KMS-11 (cell line): Measurements from ENCODE around the gene MIB2.
A peak's percentile ranks its signal among the peaks of the same experiment; 100 is the strongest.
"Not testable (repeated sequence)": the region's sequence is repeated elsewhere in the genome, so short reads cannot be mapped to it uniquely, and the experiment has no call there.

Experiments used
- H2AFZ ChIP-seq: fragments of 200-600 bp; sonication (generic); 2 replicates; pipeline ENCODE4 v1.6.1; 2016; ENCODE audit warnings: antibody characterized with exemption, mixed run types, low read depth
- H3K27ac ChIP-seq: fragments of 200-600 bp; sonication (generic); 2 replicates; pipeline ENCODE4 v1.6.1; 2016; ENCODE audit warnings: mild to moderate bottlenecking, mixed run types
- H3K27me3 ChIP-seq: fragments of 200-600 bp; sonication (generic); 2 replicates; pipeline ENCODE4 v1.6.1; 2017; ENCODE audit warnings: mild to moderate bottlenecking, low read depth, mixed run types, moderate library complexity; ENCODE audit not compliant: insufficient read depth
- H3K36me3 ChIP-seq: fragments of 200-600 bp; sonication (generic); 2 replicates; pipeline ENCODE4 v1.6.1; 2017; ENCODE audit warnings: mild to moderate bottlenecking, mixed run types; ENCODE audit not compliant: insufficient read depth
- H3K4me1 ChIP-seq: fragments of 200-600 bp; sonication (generic); 2 replicates; pipeline ENCODE4 v1.6.1; 2016; ENCODE audit warnings: mild to moderate bottlenecking, low read depth, mixed run types; ENCODE audit not compliant: poor library complexity, severe bottlenecking
- H3K4me2 ChIP-seq: fragments of 200-600 bp; sonication (generic); 2 replicates; pipeline ENCODE4 v1.7.0; 2016; ENCODE audit warnings: mild to moderate bottlenecking, mixed run types
- H3K4me3 ChIP-seq: fragments of 200-600 bp; sonication (generic); IDR thresholded peaks from 2 replicates; pipeline ENCODE4 v1.6.1; 2017; ENCODE audit warnings: low read depth, low read length, mixed read lengths; ENCODE audit not compliant: insufficient read depth
- H3K79me2 ChIP-seq: fragments of 200-600 bp; sonication (generic); 2 replicates; pipeline ENCODE4 v1.6.1; 2016; ENCODE audit warnings: low read depth, mixed run types; ENCODE audit not compliant: insufficient read depth
- H3K9ac ChIP-seq: fragments of 200-600 bp; sonication (generic); 2 replicates; pipeline ENCODE4 v1.6.1; 2016; ENCODE audit warnings: mild to moderate bottlenecking, mixed run types
- H4K20me1 ChIP-seq: fragments of 200-600 bp; sonication (generic); 2 replicates; pipeline ENCODE4 v1.6.1; 2016; ENCODE audit warnings: mild to moderate bottlenecking, mixed run types; ENCODE audit not compliant: insufficient read depth
- CTCF ChIP-seq: fragments of 200-600 bp; sonication (generic); conservative IDR thresholded peaks from 2 replicates; pipeline ENCODE4 v1.6.1; 2017; ENCODE audit warnings: low read depth, mild to moderate bottlenecking, antibody characterized with exemption, low read length, moderate library complexity, mixed read lengths

The MIB2 gene

GRCh38 chr1:1671365-1672119, 56.2 kb downstream of the MIB2 start:
- no peak for TF ChIP-seq CTCF
- no peaks in the 10 kb centered on the region for H3K36me3 ChIP-seq
- no peak overlapping the region for H3K9ac ChIP-seq
- no peaks in the 10 kb centered on the region for H4K20me1 ChIP-seq
- no peak overlapping the region for H3K27ac ChIP-seq
- H3K27me3 ChIP-seq, result no peaks in the 10 kb centered on the region
- no peak overlapping the region for H3K4me3 ChIP-seq
- no peaks in the 10 kb centered on the region for H3K4me1 ChIP-seq
- H3K4me2 ChIP-seq, result no peak overlapping the region
- no peaks in the 10 kb centered on the region for H3K79me2 ChIP-seq
- H2AFZ ChIP-seq, result no peak overlapping the region

GRCh38 chr1:1672181-1672965, 57.1 kb downstream of the MIB2 start:
- Histone ChIP-seq H3K4me3 (no peak overlapping the region), H3K9ac (no peak overlapping the region), H3K27me3 (no peaks in the 10 kb centered on the region), H3K4me1 (peaks cover 2% of the 10 kb centered on the region), H3K36me3 (no peaks in the 10 kb centered on the region), H3K27ac (no peak overlapping the region), H3K79me2 (no peaks in the 10 kb centered on the region; the same call in 1 of the 2 replicates), H2AFZ (no peak overlapping the region), H4K20me1 (no peaks in the 10 kb centered on the region), H3K4me2 (no peak overlapping the region)
- no peak for TF ChIP-seq CTCF

GRCh38 chr1:1674806-1675205, 59.5 kb downstream of the MIB2 start:
- H3K27me3 ChIP-seq, H3K9ac ChIP-seq, H3K27ac ChIP-seq, H3K36me3 ChIP-seq, H3K4me3 ChIP-seq, H3K79me2 ChIP-seq, H3K4me2 ChIP-seq, H4K20me1 ChIP-seq, H2AFZ ChIP-seq: not testable (repeated sequence)
- peaks cover 24% of the 10 kb centered on the region for H3K4me1 ChIP-seq

GRCh38 chr1:1675218-1675617, 59.9 kb downstream of the MIB2 start:
- H3K36me3 ChIP-seq, H3K27me3 ChIP-seq, H3K4me2 ChIP-seq, H3K9ac ChIP-seq, H3K79me2 ChIP-seq, H4K20me1 ChIP-seq, H2AFZ ChIP-seq, H3K27ac ChIP-seq, H3K4me3 ChIP-seq: not testable (repeated sequence)
- peaks cover 24% of the 10 kb centered on the region for H3K4me1 ChIP-seq

GRCh38 chr1:1676087-1676486, 60.8 kb downstream of the MIB2 start:
- H3K4me2 ChIP-seq, H3K27me3 ChIP-seq, H4K20me1 ChIP-seq, H2AFZ ChIP-seq, H3K36me3 ChIP-seq, H3K9ac ChIP-seq, H3K79me2 ChIP-seq, H3K4me3 ChIP-seq: not testable (repeated sequence)
- Histone ChIP-seq H3K27ac (peak overlapping the region; percentile 56; the same call in 1 of the 2 replicates), H3K4me1 (peaks cover 24% of the 10 kb centered on the region)
